ENCODE data around the gene SREK1IP1.

SREK1IP1 gene

GRCh38 chr5:64800926-64801325 is 32.4 kb upstream of the SREK1IP1 start:
- CTCF ChIA-PET = interaction anchor here (0.7 to 2.0 kb wide), 2 partner anchors 10 to 19 kb away, joined by 3 to 9 read pairs; no protein-coding TSS in a partner anchor

GRCh38 chr5:64796301-64796700 is 27.8 kb upstream of the SREK1IP1 start:
- TF ChIP-seq CTCF (IDR thresholded peaks at IDR 0.05; ENCODE audit: control extremely low read depth, extremely low read depth, low read depth, missing control alignments) = no peak
- CTCF ChIA-PET = no interaction called here
- POLR2A ChIA-PET = no interaction called here
- no peak for DNase-seq (ENCODE audit: extremely low spot score)

More at GRCh38 chr5:64800926-64801325, 32.4 kb upstream of the SREK1IP1 start:
- no peak for TF ChIP-seq CTCF (IDR thresholded peaks at IDR 0.05; ENCODE audit: control extremely low read depth, extremely low read depth, low read depth, missing control alignments)
- DNase-seq (ENCODE audit: extremely low spot score) = no peak
- POLR2A ChIA-PET = no interaction called here

- TF ChIP-seq CTCF (IDR thresholded peaks at IDR 0.05; ENCODE audit: control extremely low read depth, extremely low read depth, low read depth, missing control alignments) = no peak
- CTCF ChIA-PET = interaction anchor here (1.0 to 2.3 kb wide), 3 partner anchors 11 to 19 kb away, joined by 3 to 10 read pairs (median 4); no protein-coding TSS in a partner anchor
- POLR2A ChIA-PET = no interaction called here
These were observed 25.7 kb upstream of the SREK1IP1 start for GRCh38 chr5:64794053-64794770.

GRCh38 chr5:64792469-64792868 is 24.0 kb upstream of the SREK1IP1 start:
- CTCF ChIA-PET = interaction anchor here (0.6 to 2.0 kb wide), 3 partner anchors 9 to 158 kb away, joined by 3 to 11 read pairs (median 6); partner anchors contain the start of genes CWC27 and SREK1IP1
- POLR2A ChIA-PET = no interaction called here
- TF ChIP-seq CTCF (IDR thresholded peaks at IDR 0.05; ENCODE audit: control extremely low read depth, extremely low read depth, low read depth, missing control alignments) = no peak
- DNase-seq (ENCODE audit: extremely low spot score) = no peak

More at GRCh38 chr5:64794053-64794770, 25.7 kb upstream of the SREK1IP1 start:
- DNase-seq (ENCODE audit: extremely low spot score) = no peak

GRCh38 chr5:64790210-64790609 is 21.7 kb upstream of the SREK1IP1 start:
- ChIA-PET POLR2A (no interaction called here), CTCF (no interaction called here)
- TF ChIP-seq CTCF (IDR thresholded peaks at IDR 0.05; ENCODE audit: control extremely low read depth, extremely low read depth, low read depth, missing control alignments) = no peak
- no peak for DNase-seq (ENCODE audit: extremely low spot score)

- no peak for DNase-seq (ENCODE audit: extremely low spot score)
- POLR2A ChIA-PET = no interaction called here
- CTCF ChIA-PET = interaction anchor here (2.2 kb wide), 1 partner anchor 155 kb away, joined by 7 read pairs; no protein-coding TSS in a partner anchor
- no peak for TF ChIP-seq CTCF (IDR thresholded peaks at IDR 0.05; ENCODE audit: control extremely low read depth, extremely low read depth, low read depth, missing control alignments)
These were observed 21.0 kb upstream of the SREK1IP1 start for GRCh38 chr5:64789457-64789856.
